Vagina (tissue), 2 donors: ENCODE results near the gene OR4Q2.

ENCODE experiments used
- CTCF ChIP-seq, 3 experiments: fragments of 450-650 bp in 2 of 3; fragments of 200-600 bp in 1 of 3; sonication (generic) in 1 of 3; IDR thresholded peaks; one replicate each; pipeline ENCODE4 v1.5.1; 2017 to 2019; ENCODE audit warnings: antibody characterized with exemption in 3 of 3, mild to moderate bottlenecking in 2 of 3, moderate library complexity in 2 of 3
- POLR2A ChIP-seq, 2 donors: fragments of 450-650 bp; IDR thresholded peaks; one replicate each; pipeline ENCODE4 v1.6.1; 2017; ENCODE audit warnings: antibody characterized with exemption in 2 of 2, mild to moderate bottlenecking in 2 of 2, moderate library complexity in 2 of 2
- POLR2AphosphoS5 ChIP-seq, 2 donors: sonication (generic); formaldehyde crosslinking; IDR thresholded peaks; one replicate each; pipeline ENCODE4 v1.9.0; 2017; ENCODE audit warnings: antibody characterized with exemption in 2 of 2, mild to moderate bottlenecking in 2 of 2, low read depth in 1 of 2; ENCODE audit not compliant: insufficient read depth in 1 of 2

GRCh38 chr14:20008156-20008555 is 6.2 kb downstream of the OR4Q2 start:
- TF ChIP-seq POLR2A (IDR thresholded peaks at IDR 0.05), result no peak
- no peak for TF ChIP-seq CTCF (IDR thresholded peaks at IDR 0.05)
- TF ChIP-seq POLR2AphosphoS5 (IDR thresholded peaks at IDR 0.05; ENCODE audit: insufficient read depth in 1 of 2, low read depth in 1 of 2), result no peak
